HepG2 (cell line): Measurements from ENCODE around the gene ELP1. TPM values are rescaled to one million over a fixed set of nuclear protein-coding genes. Genes with fewer than 3 reads are reported as not detected.

Source experiments
- GTF2F1 ChIP-seq: fragments of 150-350 bp; IDR thresholded peaks from 2 replicates; pipeline ENCODE4 v1.6.1; 2014; ENCODE audit warnings: low read length
- KDM4B ChIP-seq: sonication (generic); formaldehyde crosslinking; IDR thresholded peaks from 2 replicates; pipeline ENCODE4 v1.4.0; 2020; ENCODE audit warnings: missing genetic modification reagents
- MZF1 ChIP-seq: sonication (generic); formaldehyde crosslinking; IDR thresholded peaks from 2 replicates; pipeline ENCODE4 v1.8.1; 2023; ENCODE audit warnings: mild to moderate bottlenecking, missing genetic modification reagents, borderline replicate concordance
- ZBTB39 ChIP-seq: sonication (generic); formaldehyde crosslinking; IDR thresholded peaks from 2 replicates; pipeline ENCODE4 v1.5.0; 2020; ENCODE audit warnings: missing genetic modification reagents
- ZBTB40 ChIP-seq, 2 experiments: fragments of 450-650 bp in 1 of 2; sonication (generic) in 1 of 2; formaldehyde crosslinking in 1 of 2; IDR thresholded peaks; 2 replicates each; pipeline versions ENCODE4 v1.6.1 to v1.8.0; 2016 to 2022; ENCODE audit warnings: antibody characterized with exemption in 1 of 2, mild to moderate bottlenecking in 1 of 2, missing genetic modification reagents in 1 of 2
- ZNF33B ChIP-seq: sonication (generic); formaldehyde crosslinking; IDR thresholded peaks from 2 replicates; pipeline ENCODE4 v1.5.1; 2020; ENCODE audit warnings: mild to moderate bottlenecking, missing genetic modification reagents
- ZNF34 ChIP-seq: sonication (generic); formaldehyde crosslinking; IDR thresholded peaks from 2 replicates; pipeline ENCODE4 v1.4.0; 2020; ENCODE audit warnings: mild to moderate bottlenecking, missing genetic modification reagents, borderline replicate concordance
- polyA plus RNA-seq, 8 experiments: library from polyadenylated mRNA; depleted of rRNA in 3 of 8; stranded (reverse) in 7 of 8; unstranded in 1 of 8; fragments of >200 nt; fragmentation: Illumina TruSeq in 4 of 8; extraction: Trizol in 4 of 8; gene quantifications; 2 replicates each; pipeline versions ENCODE4 v1.2.1 to v1.2.3, GENCODE V29; 2011 to 2016; ENCODE audit warnings: low read depth in 4 of 8, missing spikeins in 1 of 8, mixed read lengths in 1 of 8; ENCODE audit not compliant: insufficient read depth in 1 of 8
- total RNA-seq, 5 experiments: library from RNA; depleted of rRNA; stranded (reverse); fragments of >200 nt; fragmentation: Illumina TruSeq; extraction: Trizol; gene quantifications; 2 replicates each; pipeline ENCODE4 v1.2.3, GENCODE V29; 2016; ENCODE audit warnings: low read depth in 1 of 5
- TF ChIP-seq, protein P1 (sequence below): sonication (generic); formaldehyde crosslinking; IDR thresholded peaks from 2 replicates; pipeline ENCODE4 v1.4.0; 2020; ENCODE audit warnings: mild to moderate bottlenecking, missing genetic modification reagents, borderline replicate concordance
- TF ChIP-seq, protein P2 (sequence below): sonication (generic); formaldehyde crosslinking; IDR thresholded peaks from 2 replicates; pipeline ENCODE4 v1.4.0; 2020; ENCODE audit warnings: missing genetic modification reagents

Gene ELP1
- total and polyA plus RNA-seq, 2 of the 13 experiments (the other 11 are each of a cell fraction or from before 2014, with no cell fraction given), result 157 to 275 TPM

DNA sequence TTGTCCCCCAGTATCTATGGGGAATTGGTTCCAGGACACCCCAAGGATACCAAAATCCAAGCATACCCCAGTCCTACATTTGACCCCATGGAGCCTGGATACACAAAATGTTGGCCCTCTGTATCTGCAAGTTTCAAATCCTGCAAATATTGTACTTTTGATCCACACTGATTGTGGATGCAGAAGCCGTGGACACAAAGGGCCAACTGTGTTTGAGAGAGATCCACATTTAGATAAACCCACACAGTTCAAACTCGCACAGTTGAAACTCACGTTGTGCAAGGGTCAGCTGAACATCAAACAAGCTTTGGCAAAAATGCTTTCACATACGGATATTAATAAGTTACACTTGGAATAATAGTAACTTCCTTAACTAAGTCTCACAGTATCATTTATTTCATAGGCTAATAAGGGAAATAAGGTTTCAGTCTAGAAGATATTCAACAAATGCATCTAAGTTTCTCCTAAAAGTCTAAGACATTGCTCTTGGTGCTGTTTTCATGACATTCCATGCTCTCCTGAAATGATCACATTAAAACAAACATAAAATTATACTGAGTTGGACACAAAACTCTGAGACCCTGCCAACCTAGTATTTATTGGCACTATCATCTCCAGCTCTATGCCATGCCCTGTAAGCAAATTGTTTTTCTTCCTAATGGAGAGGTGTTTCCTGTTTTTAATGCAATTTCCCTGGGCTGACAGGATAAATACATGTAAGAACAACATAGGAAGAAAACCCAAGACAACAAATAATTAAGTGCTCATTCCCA lies 39.5 kb downstream of the ELP1 start (continued):
- TF ChIP-seq ZBTB40 (IDR thresholded peaks at IDR 0.05) (no peak), ZBTB40 (CRISPR knock-in tag; IDR thresholded peaks at IDR 0.05) (no peak; the same call in 1 of the 2 replicates), ZNF33B (CRISPR knock-in tag) (no peak), ZNF34 (CRISPR knock-in tag) (no peak), MZF1 (CRISPR knock-in tag) (no peak), GTF2F1 (no peak), ZBTB39 (CRISPR knock-in tag) (no peak), KDM4B (CRISPR knock-in tag) (0 out of 2 replicates have a peak, but pooled peaks have one; percentile 27)
- TF ChIP-seq, protein P1, sequence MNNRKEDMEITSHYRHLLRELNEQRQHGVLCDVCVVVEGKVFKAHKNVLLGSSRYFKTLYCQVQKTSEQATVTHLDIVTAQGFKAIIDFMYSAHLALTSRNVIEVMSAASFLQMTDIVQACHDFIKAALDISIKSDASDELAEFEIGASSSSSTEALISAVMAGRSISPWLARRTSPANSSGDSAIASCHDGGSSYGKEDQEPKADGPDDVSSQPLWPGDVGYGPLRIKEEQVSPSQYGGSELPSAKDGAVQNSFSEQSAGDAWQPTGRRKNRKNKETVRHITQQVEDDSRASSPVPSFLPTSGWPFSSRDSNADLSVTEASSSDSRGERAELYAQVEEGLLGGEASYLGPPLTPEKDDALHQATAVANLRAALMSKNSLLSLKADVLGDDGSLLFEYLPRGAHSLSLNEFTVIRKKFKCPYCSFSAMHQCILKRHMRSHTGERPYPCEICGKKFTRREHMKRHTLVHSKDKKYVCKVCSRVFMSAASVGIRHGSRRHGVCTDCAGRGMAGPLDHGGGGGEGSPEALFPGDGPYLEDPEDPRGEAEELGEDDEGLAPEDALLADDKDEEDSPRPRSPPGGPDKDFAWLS (CRISPR knock-in tag), result no peak
- TF ChIP-seq, protein P2, sequence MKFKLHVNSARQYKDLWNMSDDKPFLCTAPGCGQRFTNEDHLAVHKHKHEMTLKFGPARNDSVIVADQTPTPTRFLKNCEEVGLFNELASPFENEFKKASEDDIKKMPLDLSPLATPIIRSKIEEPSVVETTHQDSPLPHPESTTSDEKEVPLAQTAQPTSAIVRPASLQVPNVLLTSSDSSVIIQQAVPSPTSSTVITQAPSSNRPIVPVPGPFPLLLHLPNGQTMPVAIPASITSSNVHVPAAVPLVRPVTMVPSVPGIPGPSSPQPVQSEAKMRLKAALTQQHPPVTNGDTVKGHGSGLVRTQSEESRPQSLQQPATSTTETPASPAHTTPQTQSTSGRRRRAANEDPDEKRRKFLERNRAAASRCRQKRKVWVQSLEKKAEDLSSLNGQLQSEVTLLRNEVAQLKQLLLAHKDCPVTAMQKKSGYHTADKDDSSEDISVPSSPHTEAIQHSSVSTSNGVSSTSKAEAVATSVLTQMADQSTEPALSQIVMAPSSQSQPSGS, result peak; percentile 86
